Spleen (tissue), 7 donors: ENCODE data around the gene DHTKD1.

ENCODE experiments used
- POLR2A ChIP-seq, 3 donors: fragments of 450-650 bp; IDR thresholded peaks; one replicate each; pipeline ENCODE4 v1.5.1; 2017; ENCODE audit warnings: antibody characterized with exemption in 3 of 3, mild to moderate bottlenecking in 1 of 3
- POLR2AphosphoS5 ChIP-seq, 3 donors: sonication (generic); formaldehyde crosslinking; IDR thresholded peaks; one replicate each; pipeline ENCODE4 v1.5.1; 2017; ENCODE audit warnings: antibody characterized with exemption in 3 of 3
- TF ChIP-seq, protein P1 (sequence below), 11 experiments: fragments of 200-600 bp in 7 of 11; fragments of 450-650 bp in 4 of 11; sonication (generic) in 4 of 11; IDR thresholded peaks in 8 of 11; conservative IDR thresholded peaks in 3 of 11; 1 replicate in 7 of 11; 2 replicates in 4 of 11; pipeline versions ENCODE4 v1.4.0 to v1.8.0; 2016 to 2021; ENCODE audit warnings: antibody characterized with exemption in 11 of 11, inconsistent platforms in 4 of 11, mild to moderate bottlenecking in 1 of 11
- donor health status: DM: no; HTN: no; CAD: no; lungs with moderate emphysema.
- donor health status: DM: no; HTN: no; CAD: no.
- donor health status: DM: no; HTN: no; CAD: no.

DNA sequence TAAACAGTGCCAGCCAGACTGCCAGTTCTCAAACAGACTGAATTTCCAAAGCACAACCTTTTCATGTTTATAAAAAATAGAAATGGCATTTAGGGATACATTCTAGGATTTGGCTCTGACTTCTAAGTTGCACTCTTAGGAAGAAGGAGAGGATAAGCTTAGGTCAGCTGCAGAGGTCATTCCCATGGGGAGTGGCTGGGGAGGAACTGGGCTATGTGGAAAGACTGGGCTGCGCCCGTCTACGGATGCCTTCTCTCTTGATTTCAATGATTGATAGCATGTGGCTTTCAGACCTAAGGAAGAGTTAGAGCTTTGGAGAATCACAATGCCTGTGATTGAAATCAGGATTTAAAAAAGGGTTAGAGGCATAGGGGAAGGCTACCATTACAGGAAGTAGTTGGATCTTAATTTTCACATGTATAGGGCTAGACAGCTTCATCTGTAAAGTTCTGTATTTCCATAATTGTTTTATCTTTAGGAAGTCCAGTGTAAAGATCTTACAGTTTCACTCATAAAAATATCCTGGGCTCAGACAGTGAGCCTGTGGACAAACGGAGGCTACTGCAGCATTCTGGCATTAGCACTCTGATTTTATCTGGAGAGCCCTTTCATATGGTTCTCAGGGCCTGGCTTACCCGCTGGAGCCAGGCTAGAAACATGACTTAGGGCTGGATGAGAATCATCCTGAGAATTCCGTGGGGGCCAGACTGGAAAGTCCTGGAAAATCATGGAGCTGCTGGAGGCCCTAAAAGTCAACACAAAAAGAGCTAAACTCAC is 97.4 kb downstream of the DHTKD1 start:
- TF ChIP-seq, protein P1, sequence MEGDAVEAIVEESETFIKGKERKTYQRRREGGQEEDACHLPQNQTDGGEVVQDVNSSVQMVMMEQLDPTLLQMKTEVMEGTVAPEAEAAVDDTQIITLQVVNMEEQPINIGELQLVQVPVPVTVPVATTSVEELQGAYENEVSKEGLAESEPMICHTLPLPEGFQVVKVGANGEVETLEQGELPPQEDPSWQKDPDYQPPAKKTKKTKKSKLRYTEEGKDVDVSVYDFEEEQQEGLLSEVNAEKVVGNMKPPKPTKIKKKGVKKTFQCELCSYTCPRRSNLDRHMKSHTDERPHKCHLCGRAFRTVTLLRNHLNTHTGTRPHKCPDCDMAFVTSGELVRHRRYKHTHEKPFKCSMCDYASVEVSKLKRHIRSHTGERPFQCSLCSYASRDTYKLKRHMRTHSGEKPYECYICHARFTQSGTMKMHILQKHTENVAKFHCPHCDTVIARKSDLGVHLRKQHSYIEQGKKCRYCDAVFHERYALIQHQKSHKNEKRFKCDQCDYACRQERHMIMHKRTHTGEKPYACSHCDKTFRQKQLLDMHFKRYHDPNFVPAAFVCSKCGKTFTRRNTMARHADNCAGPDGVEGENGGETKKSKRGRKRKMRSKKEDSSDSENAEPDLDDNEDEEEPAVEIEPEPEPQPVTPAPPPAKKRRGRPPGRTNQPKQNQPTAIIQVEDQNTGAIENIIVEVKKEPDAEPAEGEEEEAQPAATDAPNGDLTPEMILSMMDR (IDR thresholded peaks at IDR 0.05 in 8 of 11, conservative IDR thresholded peaks at IDR 0.05 in 3 of 11): no peak
- TF ChIP-seq POLR2AphosphoS5 (IDR thresholded peaks at IDR 0.05) (no peak), POLR2A (IDR thresholded peaks at IDR 0.05) (no peak)
